Stimulated activated CD8-positive, alpha-beta memory T cell treated with anti-CD3 and anti-CD28 coated beads, Interleukin-4, amount 100 ng/mL, for 24 hours (primary cell): Measurements from ENCODE around the gene CLDND2.
A peak's percentile ranks its signal among the peaks of the same experiment; 100 is the strongest.

Source experiments
- DNase-seq: peaks from one replicate; pipeline ENCODE4 v3.0.0-alpha.2; 2020; ENCODE audit warnings: low read depth

CLDND2 gene

DNA sequence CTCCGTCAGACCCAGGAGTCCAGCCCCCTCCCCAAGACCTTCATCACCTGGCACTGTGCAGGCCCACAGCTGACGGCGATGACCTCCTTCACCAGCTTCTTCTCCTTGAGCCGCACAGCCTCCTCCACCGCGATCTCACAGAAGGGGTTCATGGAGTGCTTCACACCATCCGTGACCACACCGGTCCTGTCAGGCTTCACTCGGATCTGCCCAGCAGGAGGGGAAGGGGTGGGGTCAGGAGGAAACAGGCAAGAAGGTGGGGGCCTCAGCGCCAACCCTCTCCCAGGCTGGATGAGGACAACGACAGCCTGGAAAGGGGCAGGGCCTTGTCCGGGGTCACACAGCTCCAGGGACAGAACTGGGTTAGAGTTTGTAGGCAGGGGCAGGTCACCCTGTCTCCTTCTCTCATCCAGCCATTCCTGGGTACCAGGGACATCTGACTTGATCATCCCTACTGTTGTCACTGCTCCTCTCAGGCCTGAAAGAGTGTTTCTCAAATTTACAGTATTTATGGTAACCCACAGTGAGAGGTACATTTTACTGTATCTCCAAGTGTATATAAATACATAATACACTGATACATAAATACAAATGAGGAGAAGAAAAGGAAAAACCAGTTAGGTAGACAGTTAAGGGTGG is 14.6 kb downstream of the CLDND2 start:
- DNase-seq: no peak

DNA sequence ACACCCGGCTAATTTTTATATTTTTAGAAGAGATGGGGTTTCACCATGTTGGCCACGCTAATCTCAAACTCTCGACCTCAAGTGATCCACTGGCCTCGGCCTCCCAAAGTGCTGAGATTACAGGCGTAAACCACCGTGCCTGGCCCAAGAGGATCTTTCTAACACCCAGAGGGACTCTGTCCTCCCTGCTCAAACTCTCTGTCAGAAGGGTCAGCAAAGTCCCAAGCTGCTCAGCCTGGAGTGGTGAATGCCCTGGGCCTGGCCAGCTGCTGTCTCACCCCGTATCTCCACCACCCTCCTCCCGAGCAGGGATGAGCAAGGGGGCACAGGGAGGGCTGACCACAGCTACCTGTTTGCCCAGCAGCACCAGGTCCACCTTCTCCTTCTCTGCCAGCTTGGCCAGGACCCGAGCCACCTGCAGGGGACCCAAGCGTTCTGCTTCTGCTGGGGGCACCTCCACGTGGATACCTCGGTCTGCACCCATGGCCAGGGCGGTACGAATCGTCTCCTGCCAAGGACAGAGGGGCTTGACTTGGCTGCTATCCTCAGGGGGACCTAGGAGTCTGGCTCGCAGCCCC is 15.9 kb downstream of the CLDND2 start:
- no peak for DNase-seq

DNA sequence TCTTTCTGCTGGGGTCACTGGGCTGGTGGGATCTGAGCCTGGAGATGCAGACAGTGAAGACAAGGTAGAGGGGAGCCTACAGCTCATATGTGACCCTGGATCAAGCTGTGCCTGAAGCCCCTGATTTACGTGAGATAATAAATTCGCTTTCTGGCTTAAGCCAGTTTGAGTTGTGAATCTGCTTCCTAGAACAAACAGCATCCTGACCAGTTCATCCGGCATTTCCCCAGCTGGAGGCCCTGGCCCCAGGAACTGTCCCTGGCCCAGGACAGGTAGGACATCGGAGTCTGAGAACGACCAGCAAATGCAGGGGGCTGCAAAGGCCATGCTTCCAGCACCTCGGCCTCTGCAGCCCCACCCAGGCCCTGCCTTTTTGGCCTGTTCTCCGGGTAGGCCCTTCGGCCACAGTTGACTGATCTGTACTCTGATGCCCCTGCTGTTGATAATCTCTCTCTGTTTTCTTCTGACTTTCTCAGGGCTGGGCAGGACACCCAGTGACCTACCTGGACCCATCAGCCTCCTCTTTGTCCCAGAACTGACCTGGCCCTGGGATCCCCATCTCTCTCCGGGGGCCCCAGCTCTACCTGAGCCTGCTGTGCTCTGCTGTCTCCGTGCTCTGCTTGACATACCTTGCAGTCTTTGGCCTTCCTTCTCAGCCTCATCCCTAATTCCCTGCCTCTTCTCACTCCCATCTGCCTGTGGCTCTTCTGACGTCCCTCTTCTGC is 17.4 kb downstream of the CLDND2 start:
- no peak for DNase-seq

DNA sequence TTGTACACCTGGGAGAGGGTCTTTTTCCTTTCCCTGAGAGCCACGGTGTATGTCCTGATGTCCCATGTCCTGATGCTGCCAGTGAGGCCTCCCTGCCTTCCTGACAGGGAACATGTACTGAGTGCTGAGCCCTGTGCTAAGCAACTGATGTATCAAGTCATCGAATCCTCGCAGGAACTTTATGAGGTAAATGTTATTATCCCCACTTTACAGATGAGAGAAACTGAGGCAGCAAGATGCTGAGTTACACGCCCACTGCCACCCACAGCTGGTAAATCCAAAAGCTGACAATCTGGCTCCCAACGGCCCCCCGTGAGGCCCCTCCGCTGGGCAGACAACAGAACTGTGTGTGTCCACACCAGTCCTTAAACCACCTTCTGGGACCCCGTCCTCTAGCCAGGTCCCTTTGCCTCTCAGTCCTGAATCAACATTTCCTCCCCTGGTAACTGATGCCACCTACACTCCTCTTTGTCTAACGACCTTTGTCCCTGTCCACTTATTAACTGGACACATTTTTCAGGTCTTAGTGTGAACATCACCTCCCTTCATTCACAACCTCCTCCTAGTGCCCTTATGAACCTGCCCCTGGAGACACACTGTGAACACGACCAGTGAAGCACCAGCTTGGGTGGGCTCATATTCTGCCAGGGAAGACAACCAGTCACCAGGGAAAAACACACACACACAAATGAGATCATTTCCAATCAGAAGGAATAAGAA is 21.4 kb downstream of the CLDND2 start:
- DNase-seq: no peak

DNA sequence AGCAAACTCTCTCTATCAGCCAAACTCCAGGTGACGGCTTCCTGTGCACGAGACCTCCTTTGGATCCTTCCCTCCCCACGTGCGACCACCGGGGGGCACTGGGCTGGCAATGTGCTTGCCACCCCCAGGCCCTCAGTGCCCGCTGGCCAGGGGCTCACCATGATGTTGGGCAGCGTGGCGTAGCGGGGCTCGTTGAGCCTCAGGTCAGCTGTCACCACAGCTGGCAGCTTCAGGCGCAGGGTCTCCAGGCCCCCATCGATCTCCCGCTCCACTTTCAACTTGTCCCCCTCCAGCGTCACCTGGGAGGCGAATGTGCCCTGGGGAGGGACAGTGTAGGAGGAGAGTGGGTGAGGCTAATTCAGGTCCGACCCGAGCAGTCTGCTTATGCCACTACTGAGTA is 22.1 kb downstream of the CLDND2 start:
- no peak for DNase-seq

DNA sequence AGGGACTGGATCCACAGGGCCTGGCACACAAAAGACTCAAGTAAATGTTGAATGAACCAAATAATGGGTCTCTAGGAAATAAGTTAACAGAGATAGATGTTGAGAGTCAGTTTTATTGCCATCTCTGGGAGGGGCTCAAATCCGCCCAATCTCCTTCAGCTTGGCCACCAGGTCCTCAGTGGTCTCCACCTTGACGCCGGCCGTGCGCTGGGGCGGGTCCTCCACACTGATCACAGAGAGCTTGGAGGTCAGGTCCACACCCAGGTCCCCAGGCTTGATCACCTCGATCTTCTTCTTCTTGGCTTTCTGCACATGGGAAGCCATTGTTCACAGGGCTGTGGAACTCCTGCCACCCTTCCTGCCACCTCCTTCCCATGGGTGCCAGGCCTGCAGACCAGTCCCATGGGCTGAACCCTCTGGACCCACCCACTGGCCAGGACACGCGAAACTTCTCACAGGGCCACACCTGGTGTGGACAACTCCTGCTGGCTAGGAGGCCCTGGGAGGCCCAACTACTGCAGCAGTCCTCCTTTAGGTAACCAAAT is 23.7 kb downstream of the CLDND2 start:
- no peak for DNase-seq

DNA sequence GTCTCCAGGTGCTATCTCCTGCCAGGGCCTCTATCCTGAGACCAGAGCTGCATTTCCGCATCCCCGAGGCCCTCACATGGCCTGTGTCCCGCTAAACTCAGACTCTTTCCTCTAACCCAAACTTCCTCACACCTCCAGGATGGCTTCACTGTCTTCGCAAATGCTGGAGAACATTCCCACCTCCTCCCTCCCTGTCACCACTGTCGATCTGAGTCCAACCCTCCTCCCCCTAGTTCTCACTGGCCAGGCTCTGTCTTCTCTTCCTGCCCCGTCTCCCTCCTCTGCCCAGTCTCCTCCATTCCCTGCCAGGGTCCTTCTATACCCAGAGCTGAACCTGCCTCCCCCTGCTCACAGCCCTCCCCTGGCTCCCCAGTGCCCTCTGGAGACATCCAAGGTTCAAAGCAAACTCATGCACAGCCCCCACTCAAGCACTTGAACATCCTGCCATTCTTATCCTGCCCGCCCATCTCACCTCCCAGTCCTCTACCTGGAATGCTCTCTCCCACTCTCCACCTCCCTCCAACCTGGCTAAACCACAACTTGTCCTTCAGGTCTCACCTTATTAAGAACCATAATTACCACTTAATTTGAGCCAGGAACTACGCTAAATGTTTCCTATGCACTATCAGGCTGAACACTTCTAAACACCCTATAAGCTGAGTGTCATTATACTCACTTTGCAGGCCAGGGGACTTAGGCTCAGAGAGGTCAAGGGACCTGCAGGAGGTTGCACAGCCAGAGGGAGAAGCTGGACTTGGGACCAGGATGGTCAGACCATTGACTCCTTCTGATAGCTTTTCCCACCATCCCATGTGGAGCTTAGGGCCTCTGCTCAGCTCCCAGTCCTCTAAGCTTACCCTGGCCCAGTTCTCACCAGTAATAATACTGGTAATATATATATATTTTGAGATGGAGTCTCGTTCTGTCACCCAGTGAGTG is 25.9 kb downstream of the CLDND2 start:
- no peak for DNase-seq

DNA sequence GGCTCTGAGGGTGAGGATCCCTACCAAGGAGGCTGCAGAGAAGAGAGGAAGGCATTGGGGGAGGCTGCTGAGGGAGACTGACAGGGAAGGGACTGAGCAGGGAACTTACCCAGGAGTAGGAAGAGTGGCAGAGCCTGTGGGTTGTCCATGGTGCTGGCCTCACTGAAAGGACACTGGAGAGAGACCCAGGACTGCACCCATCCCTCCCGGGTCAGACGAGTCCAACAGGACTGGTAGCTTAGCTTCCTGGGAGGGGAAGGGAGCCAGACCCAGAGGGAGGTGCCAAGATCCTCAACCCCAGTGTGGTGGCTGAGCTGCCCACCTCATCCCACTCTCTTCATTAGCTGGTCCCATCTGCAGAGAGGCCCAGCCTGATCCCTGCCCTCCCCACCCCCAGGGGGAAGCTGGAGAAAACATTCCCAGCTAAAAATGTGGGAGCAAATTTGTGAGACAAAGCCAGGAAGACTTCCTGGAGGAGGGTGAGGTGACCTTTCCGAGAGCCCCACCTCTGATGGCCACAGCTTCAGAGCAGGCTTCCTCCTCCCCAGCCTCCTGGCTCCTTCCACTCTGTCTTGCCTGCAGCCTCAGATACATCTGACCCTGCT is 26.7 kb downstream of the CLDND2 start, which contains the start of gene VSIG10L:
TSS of gene VSIG10L (minus strand) at position 164 of the 605 bp plus-strand sequence. CDS start at position 149, 15 bp downstream.
- DNase-seq: no peak

DNA sequence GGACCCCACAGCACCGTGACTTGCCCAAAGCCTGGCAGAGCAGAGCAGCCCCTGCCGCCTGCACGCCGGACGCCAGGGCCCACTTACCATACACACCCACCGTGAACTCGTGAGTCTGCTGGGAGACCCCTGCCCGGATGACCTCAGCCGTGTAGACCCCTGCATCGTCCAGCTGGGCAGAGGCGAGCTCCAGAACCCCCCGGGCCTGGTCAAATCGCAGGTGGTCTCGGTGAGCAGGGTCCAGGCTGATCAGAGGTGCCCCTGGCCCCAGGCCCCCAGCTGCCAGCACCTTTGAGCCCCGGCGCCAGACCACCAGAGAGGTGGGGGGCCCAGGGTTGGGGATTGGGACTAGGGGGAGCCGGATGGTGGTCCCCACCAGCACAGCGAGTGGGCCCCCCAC is 27.7 kb downstream of the CLDND2 start:
- DNase-seq: no peak

DNA sequence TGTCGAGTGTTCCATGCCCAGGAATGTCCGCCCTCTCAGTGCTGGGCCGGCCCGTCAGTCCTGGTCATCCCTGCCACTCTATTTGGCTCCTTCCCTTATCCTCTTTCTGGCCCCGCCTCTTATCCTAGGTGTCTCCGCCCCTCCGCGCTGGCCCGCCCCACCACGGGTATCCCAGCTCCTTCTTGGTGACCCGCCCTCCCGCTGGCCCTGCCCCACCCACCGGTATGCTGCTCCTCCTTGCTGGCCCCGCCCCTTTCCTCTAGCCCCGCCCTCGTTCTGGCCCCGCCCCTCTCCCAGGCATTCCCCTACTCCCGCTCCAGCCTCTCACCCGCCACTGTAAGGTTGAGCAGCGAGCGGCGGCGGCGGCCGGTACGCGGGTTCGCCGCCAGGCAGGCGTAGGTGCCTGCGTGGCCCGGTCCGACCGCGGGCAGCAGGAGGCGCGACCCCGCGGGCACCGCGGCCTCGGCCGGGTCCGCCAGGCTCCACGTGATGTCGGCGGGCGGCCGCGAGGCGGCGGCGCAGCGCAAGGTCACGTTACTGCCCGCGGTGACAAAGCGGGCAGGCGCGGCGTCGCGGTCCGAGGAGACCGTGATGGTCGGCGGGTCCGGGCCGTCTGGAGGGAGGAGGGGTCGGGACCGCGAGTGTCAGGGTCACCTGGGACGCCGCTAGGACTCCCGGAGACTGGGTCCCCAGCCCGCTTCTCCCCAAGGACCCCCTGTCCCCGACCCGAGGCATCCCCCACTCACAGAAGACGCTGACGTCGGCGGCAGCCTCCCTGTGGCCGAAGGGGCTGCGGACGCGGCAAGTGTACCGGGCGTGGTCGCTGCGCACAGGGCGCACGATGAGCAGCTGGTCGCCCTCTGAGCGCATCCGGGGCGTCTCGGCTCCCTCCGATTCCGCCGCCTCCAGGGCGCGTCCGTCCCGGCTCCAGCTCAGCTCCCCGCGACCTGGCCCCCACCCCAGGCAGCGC is 28.8 kb downstream of the CLDND2 start:
- DNase-seq: peak; percentile 95

DNA sequence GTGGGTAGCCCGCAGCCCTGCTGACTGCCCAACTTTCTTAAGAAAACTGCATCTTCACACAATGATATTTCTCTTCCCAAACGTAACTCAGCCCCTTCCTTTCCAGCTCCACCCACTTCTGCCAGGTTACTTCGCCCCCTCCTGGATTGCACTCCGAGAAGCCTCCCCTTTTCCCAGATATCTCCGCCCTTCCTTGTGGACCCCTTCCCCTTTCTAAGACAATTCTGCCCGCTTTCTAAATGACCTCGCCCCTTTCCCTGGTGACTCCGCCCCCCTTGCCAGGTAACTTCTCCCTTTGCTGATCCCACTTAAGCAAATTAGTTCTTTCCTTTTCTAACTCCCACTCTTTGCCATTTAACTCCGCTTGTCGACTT is 29.5 kb downstream of the CLDND2 start:
- no peak for DNase-seq

DNA sequence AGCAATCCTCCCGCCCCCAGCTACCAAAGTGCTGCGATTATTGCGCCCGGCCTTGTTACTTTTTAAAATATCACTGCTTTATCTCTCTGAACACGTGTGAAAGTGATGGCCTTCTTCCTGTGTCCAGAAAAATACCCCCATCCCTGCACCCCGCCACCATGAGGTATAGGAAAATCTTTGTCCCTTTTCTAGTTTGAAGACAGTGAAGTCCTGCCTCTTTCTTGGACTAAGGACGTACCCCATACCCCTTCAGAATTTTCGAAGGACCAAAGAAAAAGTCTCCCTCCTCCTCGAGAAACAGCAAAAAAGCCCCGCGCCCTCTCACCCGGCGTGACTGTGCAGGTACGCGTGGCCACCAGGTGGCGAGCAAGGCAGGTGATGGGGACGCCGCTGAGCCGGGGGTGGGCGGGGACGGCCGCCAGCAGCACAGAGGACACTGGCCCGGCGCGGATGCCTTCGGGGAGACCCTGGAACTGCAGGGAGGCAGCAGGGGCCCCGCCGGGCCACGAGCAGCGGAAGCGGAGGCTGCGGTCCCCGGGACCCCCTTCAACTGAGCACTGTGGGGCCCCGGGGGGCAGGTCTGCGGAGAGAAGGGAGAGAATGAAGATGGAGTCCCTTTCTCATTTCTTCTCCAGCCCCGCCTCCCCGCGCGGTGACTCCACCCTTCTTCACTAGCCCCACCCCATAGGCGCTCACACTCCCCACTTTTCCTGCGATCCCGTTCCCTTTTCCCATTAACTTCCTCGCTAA is 30.1 kb downstream of the CLDND2 start:
- peak; percentile 84 for DNase-seq

DNA sequence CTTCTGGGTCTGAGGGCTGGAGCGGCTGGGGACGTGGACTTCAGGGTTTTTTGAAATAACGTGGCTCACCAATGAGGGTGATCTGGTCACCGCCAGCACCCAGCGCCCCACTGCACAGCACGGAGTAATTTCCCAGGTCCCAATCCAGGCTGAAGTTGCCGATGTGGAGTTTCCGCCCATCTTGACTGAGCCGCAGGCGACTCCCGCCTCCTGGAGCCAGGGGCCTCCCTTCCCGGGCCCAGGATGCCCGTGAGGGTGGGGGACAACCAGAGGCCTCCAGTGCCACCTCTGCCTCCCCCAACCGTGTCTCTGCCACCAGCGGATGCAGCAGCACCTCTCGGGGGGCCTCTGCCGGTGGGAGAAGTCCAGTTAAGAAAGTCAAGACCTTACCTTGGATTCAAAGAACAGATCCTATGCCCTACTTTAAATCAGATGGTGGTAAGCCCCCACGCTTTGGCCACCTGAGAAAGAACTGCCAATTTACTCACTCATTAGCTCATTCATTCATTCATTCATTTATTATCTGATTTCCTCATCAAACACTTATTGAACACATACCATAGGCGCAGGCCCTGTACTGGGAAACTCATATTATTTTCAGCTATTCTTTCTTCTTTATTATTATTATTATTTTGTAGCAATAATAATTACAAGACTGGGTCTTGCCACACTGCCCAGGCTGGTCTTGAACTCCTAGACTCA is 30.8 kb downstream of the CLDND2 start:
- no peak for DNase-seq

DNA sequence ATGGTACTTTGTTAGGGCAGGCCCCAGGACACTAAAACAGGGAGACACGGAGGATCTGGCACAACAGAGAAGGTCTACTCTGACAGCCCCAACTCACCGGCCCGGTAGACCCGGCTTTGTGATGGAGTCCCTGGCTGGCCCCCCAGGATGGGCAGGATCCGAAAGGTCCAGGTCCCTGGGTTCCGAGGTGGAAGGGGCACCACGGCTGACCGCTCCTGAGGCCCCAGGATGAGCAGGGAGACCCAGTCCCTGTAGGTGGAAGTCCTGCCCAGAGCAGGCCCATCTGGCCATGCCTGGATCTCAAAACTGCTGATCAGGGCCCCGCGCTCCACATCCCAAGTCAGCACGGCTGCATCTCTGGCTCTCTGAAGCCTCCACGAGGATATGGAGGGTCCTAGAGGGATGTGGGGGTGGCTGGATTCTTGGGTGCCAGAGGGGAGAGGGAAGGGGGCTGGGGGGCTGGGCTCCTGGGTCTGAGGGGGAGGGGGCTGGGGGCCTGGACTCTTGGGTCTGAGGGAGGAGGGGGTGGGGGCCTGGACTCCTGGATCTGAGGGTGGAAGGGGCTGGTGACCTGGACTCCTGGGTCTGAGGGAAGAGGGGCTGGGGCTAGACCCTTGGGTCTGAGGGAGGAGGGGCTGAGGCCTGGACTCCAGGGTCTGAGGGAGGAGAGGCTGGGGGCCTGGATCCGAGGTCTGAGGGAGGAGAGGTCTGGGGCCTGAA is 31.5 kb downstream of the CLDND2 start:
- DNase-seq: no peak

DNA sequence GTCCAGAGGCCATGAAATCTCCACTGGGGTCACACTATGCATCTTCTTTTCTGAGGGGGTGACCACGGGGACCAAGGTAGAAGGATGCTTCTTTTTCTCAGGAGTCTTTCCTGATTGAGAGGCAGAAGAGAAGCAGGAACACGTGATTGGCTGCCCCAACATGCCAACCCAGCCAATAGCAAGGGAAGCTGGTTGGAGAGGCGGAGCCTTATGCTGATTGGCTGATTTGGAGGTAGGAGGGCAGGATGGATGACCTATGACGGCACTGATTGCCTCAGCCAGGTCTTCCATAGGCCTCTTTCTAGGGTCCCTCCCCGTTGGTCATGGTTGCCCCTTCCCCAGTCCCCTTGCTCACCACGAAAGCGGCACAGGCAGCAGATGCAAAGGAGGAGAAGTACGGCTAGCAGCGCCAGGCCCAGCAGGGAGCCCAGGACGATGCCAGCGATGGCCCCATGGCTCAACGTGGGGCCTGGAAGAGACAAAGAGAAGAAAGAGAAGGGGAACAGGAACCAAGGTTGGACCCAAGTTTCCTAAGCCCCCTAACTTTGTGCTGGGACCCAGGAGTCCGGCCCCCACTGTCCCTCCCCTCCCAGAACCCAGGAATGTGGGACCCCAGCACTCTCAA is 34.9 kb downstream of the CLDND2 start:
- no peak for DNase-seq

DNA sequence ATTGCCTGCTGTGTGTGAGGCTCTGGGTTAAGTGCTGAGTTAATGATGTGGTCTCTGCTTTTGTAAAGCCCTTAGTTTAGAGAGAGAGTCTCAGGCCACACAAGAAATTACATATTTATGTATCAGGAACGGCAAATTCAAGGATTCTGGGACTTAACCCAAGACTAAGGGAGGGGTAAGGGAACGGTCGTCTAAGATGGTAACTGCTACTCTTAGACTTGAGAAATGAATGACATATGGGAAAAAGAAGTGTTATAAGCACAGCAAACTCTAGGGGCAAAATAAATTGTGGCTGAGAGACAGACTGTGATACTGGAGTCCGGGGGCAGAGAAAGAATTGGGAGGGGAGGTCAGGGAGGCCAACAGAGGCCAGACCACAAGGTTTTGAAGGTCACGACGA is 37.1 kb downstream of the CLDND2 start:
- DNase-seq: no peak

DNA sequence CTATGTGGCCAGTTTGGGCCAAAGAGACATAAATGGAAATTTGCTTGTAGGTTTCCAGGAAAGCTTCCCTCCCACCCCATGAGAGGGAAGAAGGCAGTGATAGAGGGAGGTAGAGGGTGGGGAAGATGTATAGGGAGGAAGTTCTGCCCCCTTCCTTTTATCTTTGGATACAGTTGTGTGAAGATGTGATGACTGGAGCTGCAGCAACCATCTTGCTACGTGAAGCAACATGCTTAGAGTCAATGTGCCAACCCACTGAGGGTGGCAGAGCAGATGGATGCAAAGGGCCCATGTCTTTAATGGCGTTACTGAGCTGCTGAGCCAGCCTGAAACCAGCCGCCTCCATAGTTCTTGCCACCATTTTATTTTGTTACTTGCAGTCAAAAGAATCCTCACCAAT is 37.6 kb downstream of the CLDND2 start:
- DNase-seq: no peak
